Psoas muscle (tissue), 8 donors: Measurements from ENCODE around the gene ARL8A. TPM values are rescaled to one million over a fixed set of nuclear protein-coding genes. Genes with fewer than 3 reads are reported as not detected.

ENCODE experiments used
- ATAC-seq, 4 donors: fragments of 200-7000 bp; cut with Tn5 transposase; one replicate each; pipeline ENCODE4 v1.9.1; 2020; ENCODE audit warnings: moderate library complexity in 3 of 4, mild to moderate bottlenecking in 2 of 4
- DNase-seq, 2 donors: peaks; one replicate each; pipeline ENCODE4 v3.0.0-alpha.2; 2020
- H3K27ac ChIP-seq: fragments of 200-600 bp; one replicate; pipeline ENCODE4 v1.8.0; 2022
- H3K27me3 ChIP-seq, 3 donors: fragments of 200-600 bp in 1 of 3; one replicate each; pipeline versions ENCODE4 v1.6.1 to v1.8.0; 2013 to 2022; ENCODE audit warnings: low read length in 2 of 3, mild to moderate bottlenecking in 2 of 3, moderate library complexity in 1 of 3; ENCODE audit not compliant: insufficient read depth in 3 of 3
- H3K36me3 ChIP-seq, 2 donors: fragments of 200-600 bp in 1 of 2; one replicate each; pipeline versions ENCODE4 v1.6.1 to v1.8.0; 2013 to 2022; ENCODE audit warnings: low read depth in 1 of 2, mild to moderate bottlenecking in 1 of 2, moderate library complexity in 1 of 2; ENCODE audit not compliant: insufficient read depth in 1 of 2
- H3K4me1 ChIP-seq: fragments of 200-600 bp; one replicate; pipeline ENCODE4 v1.8.0; 2022
- H3K4me3 ChIP-seq: fragments of 200-600 bp; one replicate; pipeline ENCODE4 v1.8.0; 2022; ENCODE audit warnings: mild to moderate bottlenecking
- H3K9me3 ChIP-seq: fragments of 200-600 bp; one replicate; pipeline ENCODE4 v1.8.0; 2022
- CTCF ChIP-seq: fragments of 200-600 bp; IDR thresholded peaks from one replicate; pipeline ENCODE4 v1.8.0; 2022; ENCODE audit warnings: antibody characterized with exemption
- WGBS, 3 donors: extraction: QIAGEN DNeasy Blood & Tissue Kit; methylation state at CpG; one replicate each; pipeline versions ENCODE4 v1.1.6 to v1.1.7; 2013; 5-methylcytosine and 5-hydroxymethylcytosine counted together
- intact Hi-C, 2 donors: fragments of 100-400 bp; cut with DNase I; formaldehyde crosslinking; loops; one replicate each; pipeline versions ENCODE4 v1.11.0 to v1.14.2; 2022
- polyA plus RNA-seq, 3 donors: library from polyadenylated mRNA; stranded (reverse); fragments of 200-250 nt; gene quantifications; one replicate each; pipeline ENCODE4 v1.2.3, GENCODE V29; 2013
- total RNA-seq, 4 donors: library from RNA; stranded (reverse); fragmentation: NEBNext Ultra II Directional in 2 of 4; extraction: Animal tissue kit (Norgen Biotek cat#: 25700) in 2 of 4; gene quantifications; one replicate each; pipeline versions ENCODE4 v1.2.1 to v1.2.4, GENCODE V29; 2021 to 2023
- donor health status: healthy with polysubstance abuse.
- donor health status: DM: no; HTN: no; CAD: no; lungs with moderate emphysema.
- donor health status: Bipolar disorder and iron deficiency.
- donor health status: healthy.
- donor health status: DM: yes; HTN: yes; CAD: no.
- donor health status: DM: no; HTN: no; CAD: no.
- donor health status: DM: no; HTN: no; CAD: no.
- donor health status: DM: yes; HTN: yes; CAD: no.

ARL8A gene
- total and polyA plus RNA-seq, 7 donors: 26.6 to 70.6 (median 53.1) TPM

GRCh38 chr1:202179828-202180750 is 35.6 kb upstream of the ARL8A start:
- no peak for TF ChIP-seq CTCF
- Histone ChIP-seq H3K4me3 (no peak overlapping the region), H3K36me3 (no peaks in the 10 kb centered on the region), H3K27me3 (no peaks in the 10 kb centered on the region), H3K27ac (no peak overlapping the region), H3K9me3 (no peaks in the 10 kb centered on the region), H3K4me1 (no peaks in the 10 kb centered on the region)
- intact Hi-C loops: loop anchor here (1.0 to 5.0 kb wide), 2 partner anchors 44 to 537 kb away; no protein-coding TSS in a partner anchor
- DNase-seq (no peak), ATAC-seq (no peak)
- 70 to 80% (median 79%) methylated on average over 19 of the region's 19 CpGs for WGBS, 3 donors

- 88 to 91% (median 90%) methylated on average over 25 to 29 of the region's 29 CpGs for WGBS, 3 donors
- no peaks in the 10 kb centered on the region for H3K27me3 ChIP-seq
- no peak overlapping the region for H3K4me3 ChIP-seq
- intact Hi-C loops: no loop called here
- no peaks in the 10 kb centered on the region for H3K9me3 ChIP-seq
- H3K4me1 ChIP-seq: no peaks in the 10 kb centered on the region
- no peak for ATAC-seq
- no peaks in the 10 kb centered on the region for H3K36me3 ChIP-seq
- DNase-seq: no peak
- no peak for TF ChIP-seq CTCF
- no peak overlapping the region for H3K27ac ChIP-seq
Observed at GRCh38 chr1:202176949-202177927, 32.7 kb upstream of the ARL8A start.

- Histone ChIP-seq H3K27me3 (no peaks in the 10 kb centered on the region), H3K9me3 (no peaks in the 10 kb centered on the region), H3K4me1 (no peaks in the 10 kb centered on the region), H3K36me3 (no peaks in the 10 kb centered on the region), H3K27ac (no peak overlapping the region), H3K4me3 (no peak overlapping the region)
- no peak for DNase-seq
- intact Hi-C loops: no loop called here
- TF ChIP-seq CTCF: no peak
- 76 to 88% (median 78%) methylated on average over 7 of the region's 7 CpGs for WGBS, 3 donors
- no peak for ATAC-seq
Observed at GRCh38 chr1:202173993-202174392, 29.5 kb upstream of the ARL8A start.

- no peak for TF ChIP-seq CTCF
- peaks cover 0 to 2% (median 0%) of the 10 kb centered on the region in 3 donors for H3K27me3 ChIP-seq
- H3K4me1 ChIP-seq: no peaks in the 10 kb centered on the region
- no peaks in the 10 kb centered on the region for H3K36me3 ChIP-seq
- intact Hi-C loops: no loop called here
- H3K4me3 ChIP-seq: no peak overlapping the region
- no peaks in the 10 kb centered on the region for H3K9me3 ChIP-seq
- peak in 1 of 4 donors; percentile 40 for ATAC-seq
- WGBS, 3 donors: 69 to 81% (median 78%) methylated on average over 5 of the region's 5 CpGs
- H3K27ac ChIP-seq: no peak overlapping the region
- no peak for DNase-seq
Observed at GRCh38 chr1:202172015-202172355, 27.4 kb upstream of the ARL8A start.
